Breast epithelium (tissue), 3 donors: ENCODE results near the gene ISYNA1.

Experiments
- CTCF ChIP-seq, 3 donors: fragments of 450-650 bp; IDR thresholded peaks; one replicate each; pipeline ENCODE4 v1.5.1; 2016 to 2017; ENCODE audit warnings: antibody characterized with exemption in 3 of 3, mild to moderate bottlenecking in 3 of 3, moderate library complexity in 3 of 3
- POLR2AphosphoS5 ChIP-seq, 3 donors: sonication (generic); formaldehyde crosslinking; IDR thresholded peaks; one replicate each; pipeline ENCODE4 v1.6.1; 2017; ENCODE audit warnings: antibody characterized with exemption in 3 of 3

DNA sequence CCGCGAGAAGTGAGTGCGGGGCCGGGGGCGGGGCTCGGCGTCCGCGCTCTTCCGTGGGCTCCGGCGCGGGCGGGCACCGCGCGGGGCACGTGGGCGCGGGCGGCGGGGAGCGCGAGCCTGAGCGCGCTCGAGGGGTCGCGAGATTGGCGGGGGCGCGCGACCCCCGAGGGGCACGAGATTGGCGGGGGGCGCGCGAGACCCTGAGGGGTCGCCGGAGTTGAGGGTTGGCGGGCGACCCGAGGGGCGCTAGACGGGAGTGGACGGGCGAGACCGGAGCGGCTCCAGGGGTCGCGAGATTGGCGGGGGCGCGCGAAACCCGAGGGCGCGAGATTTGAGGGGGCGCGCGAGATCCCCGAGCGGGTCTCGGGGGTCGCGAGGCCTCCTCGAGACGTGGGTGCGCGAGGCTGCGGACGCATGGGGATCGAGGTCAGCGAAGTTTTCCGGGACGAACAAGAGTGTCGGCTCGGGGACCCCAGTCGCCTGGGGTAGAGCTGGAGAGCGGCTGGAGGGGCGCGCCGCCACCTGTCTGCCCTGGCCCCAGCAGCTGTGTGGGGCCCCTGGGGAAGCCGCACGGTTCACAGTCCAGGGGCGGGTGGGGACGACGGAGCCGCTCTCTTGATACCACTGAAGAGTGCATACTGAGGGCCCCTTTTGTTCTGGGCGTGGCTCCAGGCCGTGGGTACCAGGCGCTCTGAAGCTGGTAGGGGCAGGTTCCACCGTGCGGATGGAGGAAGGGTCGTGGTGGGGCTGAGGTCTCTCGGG, 18.1 kb downstream of the ISYNA1 start:
- TF ChIP-seq CTCF (IDR thresholded peaks at IDR 0.05), result no peak
- TF ChIP-seq POLR2AphosphoS5 (IDR thresholded peaks at IDR 0.05), result no peak
